Caco-2 (cell line): ENCODE results near the gene AMELX. TPM values are rescaled to one million over a fixed set of nuclear protein-coding genes. Genes with fewer than 3 reads are reported as not detected.

Source experiments
- BruUV-seq: library from RNA; stranded (reverse); fragments of 400-500 nt; replicated peaks from 2 replicates; lab custom pipeline; 2021; lab: Mats Ljungman, UMichigan
- CTCF ChIA-PET: fragments of 300-600 bp; sonication (Branson Sonifier 250); formaldehyde crosslinking; loops from one replicate; lab custom pipeline; 2022; ENCODE audit warnings: antibody characterized with exemption; lab: Charles Lee
- POLR2A ChIA-PET: fragments of 300-600 bp; sonication (Branson Sonifier 250); formaldehyde crosslinking; loops from one replicate; lab custom pipeline; 2022; ENCODE audit warnings: antibody characterized with exemption; lab: Charles Lee
- DNase-seq, 2 experiments: peaks; one replicate each; pipeline versions ENCODE4 v3.0.0 to v3.0.0-alpha.2; 2020 to 2022
- H3K27me3 ChIP-seq: replicated peaks from 2 replicates; pipeline ENCODE4 v1.6.0; 2011; ENCODE audit warnings: low read length; ENCODE audit not compliant: control insufficient read depth, insufficient read depth
- H3K36me3 ChIP-seq: 2 replicates; pipeline ENCODE4 v1.5.1; 2011; ENCODE audit warnings: low read length; ENCODE audit not compliant: control insufficient read depth, insufficient read depth
- H3K4me1 ChIP-seq: fragments of 250-450 bp; sonication (Bioruptor Pico); 2 replicates; pipeline ENCODE4 v1.5.1; 2020; ENCODE audit warnings: mild to moderate bottlenecking
- H3K4me3 ChIP-seq: 2 replicates; pipeline ENCODE4 v1.5.1; 2011; ENCODE audit warnings: low read depth, mild to moderate bottlenecking, control low read depth, low read length
- H3K9me3 ChIP-seq: fragments of 250-450 bp; sonication (Bioruptor Pico); 2 replicates; pipeline ENCODE4 v1.5.1; 2020; ENCODE audit warnings: mild to moderate bottlenecking, moderate library complexity
- H3K27ac Mint-ChIP-seq: one replicate; pipeline ENCODE4 v1.8.0; 2022; ENCODE audit warnings: mixed read lengths; ENCODE audit not compliant: unreplicated experiment
- H3K27me3 Mint-ChIP-seq: one replicate; pipeline ENCODE4 v1.8.0; 2022; ENCODE audit warnings: mixed read lengths; ENCODE audit not compliant: insufficient read depth, unreplicated experiment
- H3K36me3 Mint-ChIP-seq: one replicate; pipeline ENCODE4 v1.8.0; 2022; ENCODE audit warnings: mild to moderate bottlenecking, mixed read lengths; ENCODE audit not compliant: insufficient read depth, unreplicated experiment
- H3K4me1 Mint-ChIP-seq: one replicate; pipeline ENCODE4 v1.8.0; 2022; ENCODE audit warnings: low read depth, mixed read lengths; ENCODE audit not compliant: unreplicated experiment
- H3K4me3 Mint-ChIP-seq: one replicate; pipeline ENCODE4 v1.8.0; 2022; ENCODE audit warnings: mild to moderate bottlenecking, moderate library complexity, mixed read lengths; ENCODE audit not compliant: unreplicated experiment
- H3K9me3 Mint-ChIP-seq: one replicate; pipeline ENCODE4 v1.8.0; 2022; ENCODE audit warnings: mixed read lengths; ENCODE audit not compliant: unreplicated experiment
- CTCF ChIP-seq, 2 experiments: fragments of 200-600 bp in 1 of 2; IDR thresholded peaks; 1 replicate in 1 of 2; 2 replicates in 1 of 2; pipeline versions ENCODE4 v1.5.1 to v1.8.0; 2011 to 2022; ENCODE audit warnings: antibody characterized with exemption in 1 of 2, control low read depth in 1 of 2, inconsistent platforms in 1 of 2, low read depth in 1 of 2, low read length in 1 of 2, mild to moderate bottlenecking in 1 of 2, moderate library complexity in 1 of 2; ENCODE audit not compliant: insufficient read depth in 1 of 2, severe bottlenecking in 1 of 2, unreplicated experiment in 1 of 2
- intact Hi-C: fragments of 100-400 bp; cut with micrococcal nuclease; formaldehyde crosslinking; loops from one replicate; pipeline ENCODE4 v1.10.0; 2022; ENCODE audit not compliant: unreplicated experiment
- total RNA-seq: library from RNA; stranded (reverse); gene quantifications from 2 replicates; pipeline ENCODE4 v1.2.3, GENCODE V29; 2022

Gene AMELX
- total RNA-seq, 1 experiment from 2014 or later, result not detected

- no peaks in the 10 kb centered on the region for H3K27me3 ChIP-seq
- H3K4me3 ChIP-seq, result no peak overlapping the region
- no peaks in the 10 kb centered on the region for H3K4me1 ChIP-seq
- no peak overlapping the region for H3K27ac Mint-ChIP-seq
- intact Hi-C loops, result no loop called here
- CTCF ChIA-PET, result no interaction called here
- no peaks in the 10 kb centered on the region for H3K9me3 ChIP-seq
- no peak for TF ChIP-seq CTCF (IDR thresholded peaks at IDR 0.05; ENCODE audit: insufficient read depth in 1 of 2, low read depth in 1 of 2, low read length in 1 of 2, severe bottlenecking in 1 of 2, unreplicated experiment in 1 of 2)
- H3K4me1 Mint-ChIP-seq, result no peaks in the 10 kb centered on the region
- BruUV-seq, result no TSS peak
- H3K36me3 ChIP-seq, result no peaks in the 10 kb centered on the region
- no peak overlapping the region for H3K4me3 Mint-ChIP-seq
- POLR2A ChIA-PET, result no interaction called here
- no peak for DNase-seq
- H3K9me3 Mint-ChIP-seq, result no peaks in the 10 kb centered on the region
- H3K27me3 Mint-ChIP-seq, result no peaks in the 10 kb centered on the region
- no peaks in the 10 kb centered on the region for H3K36me3 Mint-ChIP-seq
Observed at GRCh38 chrX:11287505-11287904, 5.7 kb upstream of the AMELX start.

- no peak for DNase-seq
- Histone ChIP-seq H3K9me3 (no peaks in the 10 kb centered on the region), H3K36me3 (no peaks in the 10 kb centered on the region), H3K4me3 (no peak overlapping the region), H3K27me3 (no peaks in the 10 kb centered on the region), H3K4me1 (no peaks in the 10 kb centered on the region)
- no peaks in the 10 kb centered on the region for H3K4me1 Mint-ChIP-seq
- CTCF ChIA-PET, result no interaction called here
- H3K4me3 Mint-ChIP-seq, result no peak overlapping the region
- no peak overlapping the region for H3K27ac Mint-ChIP-seq
- H3K36me3 Mint-ChIP-seq, result no peaks in the 10 kb centered on the region
- no peaks in the 10 kb centered on the region for H3K27me3 Mint-ChIP-seq
- intact Hi-C loops, result no loop called here
- POLR2A ChIA-PET, result no interaction called here
- TF ChIP-seq CTCF (IDR thresholded peaks at IDR 0.05; ENCODE audit: insufficient read depth in 1 of 2, low read depth in 1 of 2, low read length in 1 of 2, severe bottlenecking in 1 of 2, unreplicated experiment in 1 of 2), result no peak
- BruUV-seq, result no TSS peak
- no peaks in the 10 kb centered on the region for H3K9me3 Mint-ChIP-seq
Observed at GRCh38 chrX:11290416-11291102, 2.7 kb upstream of the AMELX start.

- ChIA-PET CTCF (no interaction called here), POLR2A (no interaction called here)
- no peaks in the 10 kb centered on the region for H3K27me3 ChIP-seq
- H3K27me3 Mint-ChIP-seq, result no peaks in the 10 kb centered on the region
- H3K9me3 ChIP-seq, result no peaks in the 10 kb centered on the region
- H3K4me3 ChIP-seq, result no peak overlapping the region
- H3K36me3 ChIP-seq, result no peaks in the 10 kb centered on the region
- peaks cover 12% of the 10 kb centered on the region for H3K4me1 Mint-ChIP-seq
- BruUV-seq, result no TSS peak
- intact Hi-C loops, result no loop called here
- no peaks in the 10 kb centered on the region for H3K4me1 ChIP-seq
- no peak overlapping the region for H3K4me3 Mint-ChIP-seq
- peaks cover 5% of the 10 kb centered on the region for H3K36me3 Mint-ChIP-seq
- H3K27ac Mint-ChIP-seq, result no peak overlapping the region
- no peak for TF ChIP-seq CTCF (IDR thresholded peaks at IDR 0.05; ENCODE audit: insufficient read depth in 1 of 2, low read depth in 1 of 2, low read length in 1 of 2, severe bottlenecking in 1 of 2, unreplicated experiment in 1 of 2)
- no peak for DNase-seq
- no peaks in the 10 kb centered on the region for H3K9me3 Mint-ChIP-seq
Observed at GRCh38 chrX:11296051-11296450, 2.8 kb downstream of the AMELX start.
